DOHH2 (cell line): ENCODE results near the gene IGLON5.

Experiments used
- CTCF ChIP-seq: fragments of 200-600 bp; sonication (generic); IDR thresholded peaks from one replicate; pipeline ENCODE4 v1.5.1; 2014; ENCODE audit warnings: antibody characterized with exemption, mild to moderate bottlenecking, low read depth, low read length; ENCODE audit not compliant: poor library complexity, severe bottlenecking
- EZH2phosphoT487 ChIP-seq: fragments of 200-600 bp; sonication (generic); IDR thresholded peaks from 2 replicates; pipeline ENCODE4 v1.6.1; 2017; ENCODE audit warnings: borderline replicate concordance, mild to moderate bottlenecking, antibody characterized with exemption, low read length, moderate library complexity, mixed read lengths

- TF ChIP-seq CTCF (no peak), EZH2phosphoT487 (no peak)
Observed at GRCh38 chr19:51285682-51286081, 25.8 kb upstream of the IGLON5 start.
